CD4-positive, alpha-beta memory T cell (primary cell): ENCODE results near the gene KRTAP4-7. TPM values are rescaled to one million over a fixed set of nuclear protein-coding genes. Genes with fewer than 3 reads are reported as not detected.

Source experiments
- CTCF ChIA-PET: fragments of 350-600 bp; sonication (Branson Sonifier 250); formaldehyde crosslinking; loops from one replicate; lab custom pipeline; 2021; ENCODE audit warnings: inconsistent platforms; ENCODE audit not compliant: partially characterized antibody; lab: Charles Lee
- POLR2A ChIA-PET: fragments of 350-600 bp; sonication (Branson Sonifier 250); formaldehyde crosslinking; loops from one replicate; lab custom pipeline; 2021; ENCODE audit not compliant: partially characterized antibody; lab: Charles Lee
- DNase-seq, 5 donors: peaks; one replicate each; pipeline versions ENCODE4 v3.0.0 to v3.0.0-alpha.2; 2020 to 2022; ENCODE audit warnings: mixed read lengths in 1 of 5
- H3K27ac ChIP-seq: one replicate; pipeline ENCODE4 v1.7.0; 2013; ENCODE audit warnings: low read depth, low read length
- H3K27me3 ChIP-seq: 2 replicates; pipeline ENCODE4 v1.7.0; 2013; ENCODE audit warnings: mild to moderate bottlenecking, low read length, moderate library complexity; ENCODE audit not compliant: insufficient read depth
- H3K36me3 ChIP-seq: 2 replicates; pipeline ENCODE4 v1.7.0; 2013; ENCODE audit warnings: mild to moderate bottlenecking, low read length, moderate library complexity; ENCODE audit not compliant: insufficient read depth
- H3K4me1 ChIP-seq: 2 replicates; pipeline ENCODE4 v1.7.0; 2013; ENCODE audit warnings: mild to moderate bottlenecking, low read length, moderate library complexity; ENCODE audit not compliant: insufficient read depth
- H3K4me3 ChIP-seq, 2 donors: one replicate each; pipeline ENCODE4 v1.7.0; 2013; ENCODE audit warnings: low read length in 2 of 2, mild to moderate bottlenecking in 1 of 2
- H3K9me3 ChIP-seq, 2 donors: one replicate each; pipeline ENCODE4 v1.7.0; 2013; ENCODE audit warnings: low read length in 2 of 2, control low read depth in 1 of 2; ENCODE audit not compliant: control insufficient read depth in 1 of 2
- H3K27ac Mint-ChIP-seq, 7 donors: one replicate each; pipeline ENCODE4 v1.8.0; 2020 to 2021; ENCODE audit warnings: mixed read lengths in 7 of 7, mild to moderate bottlenecking in 6 of 7, inconsistent platforms in 3 of 7, moderate library complexity in 3 of 7
- H3K27me3 Mint-ChIP-seq, 2 donors: one replicate each; pipeline ENCODE4 v1.8.0; 2020 to 2021; ENCODE audit warnings: mixed read lengths in 2 of 2
- H3K36me3 Mint-ChIP-seq, 2 donors: one replicate each; pipeline ENCODE4 v1.8.0; 2020 to 2021; ENCODE audit warnings: mixed read lengths in 2 of 2, inconsistent platforms in 1 of 2, mild to moderate bottlenecking in 1 of 2
- H3K4me1 Mint-ChIP-seq, 4 donors: one replicate each; pipeline ENCODE4 v1.8.0; 2020 to 2021; ENCODE audit warnings: mixed read lengths in 4 of 4, mild to moderate bottlenecking in 1 of 4
- H3K4me3 Mint-ChIP-seq, 8 donors: one replicate each; pipeline ENCODE4 v1.8.0; 2020 to 2021; ENCODE audit warnings: mixed read lengths in 8 of 8, mild to moderate bottlenecking in 7 of 8, moderate library complexity in 6 of 8, inconsistent platforms in 3 of 8
- H3K9me3 Mint-ChIP-seq, 8 donors: one replicate each; pipeline ENCODE4 v1.8.0; 2020 to 2021; ENCODE audit warnings: mixed read lengths in 8 of 8, mild to moderate bottlenecking in 5 of 8, inconsistent platforms in 3 of 8, moderate library complexity in 1 of 8
- intact Hi-C: fragments of 100-400 bp; cut with micrococcal nuclease; formaldehyde crosslinking; loops from one replicate; pipeline ENCODE4 v1.15.1; 2023
- polyA plus RNA-seq, 2 donors: library from polyadenylated mRNA; unstranded; fragments of 300-500 nt; fragmentation: Illumina TruSeq; gene quantifications; one replicate each; pipeline ENCODE4 v1.2.3, GENCODE V29; 2021
- total RNA-seq, 2 experiments: library from RNA; stranded (reverse); gene quantifications; one replicate each; pipeline ENCODE4 v1.2.3, GENCODE V29; 2021

Gene KRTAP4-7
- total and polyA plus RNA-seq, 4 experiments from 2014 or later, result not detected

DNA sequence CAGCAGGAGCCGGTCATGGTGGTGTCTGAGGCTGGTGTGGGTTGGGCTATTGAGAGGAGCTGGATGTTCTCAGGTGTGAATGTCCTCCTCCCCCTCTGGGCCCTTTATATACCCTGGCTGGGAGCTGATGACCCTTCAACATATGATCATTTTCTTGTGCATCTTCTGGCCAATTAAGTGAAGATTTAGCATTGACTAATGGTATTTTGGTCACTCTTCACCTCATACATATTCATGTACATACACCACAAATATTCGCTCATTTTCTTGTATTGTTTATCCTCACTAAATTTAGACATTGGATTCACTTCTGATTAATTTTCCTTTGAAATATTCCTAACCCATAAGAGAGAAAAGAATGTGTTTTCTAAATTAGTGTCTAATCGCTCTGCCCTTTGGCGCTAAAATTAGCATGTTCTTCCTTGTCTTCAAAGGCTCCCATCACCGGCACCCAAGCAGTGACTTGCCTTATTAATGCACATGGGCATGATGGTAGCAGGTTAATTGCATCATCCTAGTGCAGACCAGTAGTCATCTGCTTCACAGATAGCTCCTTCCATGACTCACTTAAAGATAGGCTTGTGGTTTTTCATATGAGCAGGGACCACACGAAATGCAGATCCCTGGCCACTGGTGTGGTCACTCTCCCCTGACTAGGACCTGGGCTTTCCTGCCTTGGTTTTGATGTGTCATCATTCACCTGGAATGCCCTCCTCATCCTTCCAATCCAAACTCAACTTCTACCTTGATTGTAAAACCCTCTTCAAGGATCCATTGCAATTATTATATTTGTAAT lies 17.9 kb upstream of the KRTAP4-7 start, which contains the start of gene KRTAP2-4:
TSS of gene KRTAP2-4 (minus strand) at position 51 of the 796 bp plus-strand sequence. CDS start at position 17, 34 bp downstream.
- ChIA-PET CTCF (no interaction called here), POLR2A (no interaction called here)
- no peak within 1 kb of the TSS for H3K27ac Mint-ChIP-seq
- H3K27ac ChIP-seq, result no peak within 1 kb of the TSS
- peaks cover 0 to 2% (median 0%) of the 10 kb centered on the region in 8 donors for H3K9me3 Mint-ChIP-seq
- H3K27me3 Mint-ChIP-seq, result peaks cover 4 to 10% of the 10 kb centered on the region in 2 donors
- no peaks in the 10 kb centered on the region for H3K9me3 ChIP-seq
- no peaks in the 10 kb centered on the region for H3K4me1 Mint-ChIP-seq
- H3K4me1 ChIP-seq, result no peaks in the 10 kb centered on the region
- H3K4me3 ChIP-seq, result no peak within 1 kb of the TSS
- H3K4me3 Mint-ChIP-seq, result no peak within 1 kb of the TSS
- no peaks in the 10 kb centered on the region for H3K27me3 ChIP-seq
- DNase-seq, result no peak
- no peaks in the 10 kb centered on the region for H3K36me3 ChIP-seq
- no peaks in the 10 kb centered on the region for H3K36me3 Mint-ChIP-seq
- intact Hi-C loops, result no loop called here

DNA sequence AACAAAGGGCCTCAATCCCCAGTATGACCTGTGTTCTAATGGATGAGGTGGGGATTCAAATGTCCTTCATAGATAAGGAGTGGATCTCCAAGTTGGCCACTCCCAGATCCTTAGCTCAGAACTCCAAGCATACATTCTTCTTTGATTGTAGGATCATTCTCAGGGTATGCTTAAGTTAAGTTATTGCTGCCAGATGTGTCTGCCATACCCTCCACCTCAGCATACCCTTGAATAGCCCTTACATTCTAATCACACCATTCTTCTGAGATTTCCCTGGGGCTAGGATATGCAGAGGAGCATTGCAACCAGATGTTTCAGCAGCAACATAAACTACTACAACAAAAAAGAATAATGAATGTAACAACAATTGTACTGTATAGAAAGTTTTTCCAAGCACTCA lies 16.7 kb upstream of the KRTAP4-7 start:
- Mint-ChIP-seq H3K9me3 (peaks cover 0 to 2% (median 0%) of the 10 kb centered on the region in 8 donors), H3K36me3 (no peaks in the 10 kb centered on the region), H3K27ac (no peak overlapping the region), H3K27me3 (peaks cover 2 to 8% of the 10 kb centered on the region in 2 donors), H3K4me3 (no peak overlapping the region), H3K4me1 (no peaks in the 10 kb centered on the region)
- H3K9me3 ChIP-seq, result no peaks in the 10 kb centered on the region
- DNase-seq, result no peak
- CTCF ChIA-PET, result no interaction called here
- H3K27ac ChIP-seq, result no peak overlapping the region
- no peaks in the 10 kb centered on the region for H3K36me3 ChIP-seq
- no peak overlapping the region for H3K4me3 ChIP-seq
- no peaks in the 10 kb centered on the region for H3K4me1 ChIP-seq
- no peaks in the 10 kb centered on the region for H3K27me3 ChIP-seq
- intact Hi-C loops, result no loop called here
- POLR2A ChIA-PET, result no interaction called here

DNA sequence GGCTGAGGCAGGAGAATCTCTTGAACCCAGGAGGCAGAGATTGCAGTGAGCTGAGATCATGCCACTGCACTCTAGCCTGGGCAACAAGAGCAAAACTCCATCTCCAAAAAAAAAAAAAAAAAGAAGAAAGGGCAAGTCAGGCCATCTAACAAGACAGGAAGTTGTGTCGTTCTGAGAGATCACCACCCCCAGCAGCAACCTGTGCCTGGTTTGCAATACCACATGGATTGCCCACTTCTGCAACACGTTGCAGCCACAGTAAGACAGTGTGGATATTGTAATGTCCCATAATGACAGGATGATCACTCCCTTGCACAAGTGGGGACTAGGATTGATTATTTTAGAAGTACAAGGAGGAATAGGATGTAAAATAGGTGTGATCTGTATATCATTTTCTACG lies 14.9 kb upstream of the KRTAP4-7 start:
- no peaks in the 10 kb centered on the region for H3K9me3 ChIP-seq
- intact Hi-C loops, result no loop called here
- H3K4me1 ChIP-seq, result no peaks in the 10 kb centered on the region
- no peak for DNase-seq
- Mint-ChIP-seq H3K27me3 (peaks cover 4 to 7% of the 10 kb centered on the region in 2 donors), H3K27ac (no peak overlapping the region), H3K36me3 (no peaks in the 10 kb centered on the region), H3K9me3 (peaks cover 0 to 2% (median 0%) of the 10 kb centered on the region in 8 donors), H3K4me1 (no peaks in the 10 kb centered on the region), H3K4me3 (no peak overlapping the region)
- no peaks in the 10 kb centered on the region for H3K36me3 ChIP-seq
- H3K27me3 ChIP-seq, result no peaks in the 10 kb centered on the region
- ChIA-PET POLR2A (interaction anchor here (0.7 kb wide), 1 partner anchor 552 kb away, joined by 3 read pairs; no protein-coding TSS in a partner anchor), CTCF (no interaction called here)
- H3K4me3 ChIP-seq, result no peak overlapping the region
- no peak overlapping the region for H3K27ac ChIP-seq

DNA sequence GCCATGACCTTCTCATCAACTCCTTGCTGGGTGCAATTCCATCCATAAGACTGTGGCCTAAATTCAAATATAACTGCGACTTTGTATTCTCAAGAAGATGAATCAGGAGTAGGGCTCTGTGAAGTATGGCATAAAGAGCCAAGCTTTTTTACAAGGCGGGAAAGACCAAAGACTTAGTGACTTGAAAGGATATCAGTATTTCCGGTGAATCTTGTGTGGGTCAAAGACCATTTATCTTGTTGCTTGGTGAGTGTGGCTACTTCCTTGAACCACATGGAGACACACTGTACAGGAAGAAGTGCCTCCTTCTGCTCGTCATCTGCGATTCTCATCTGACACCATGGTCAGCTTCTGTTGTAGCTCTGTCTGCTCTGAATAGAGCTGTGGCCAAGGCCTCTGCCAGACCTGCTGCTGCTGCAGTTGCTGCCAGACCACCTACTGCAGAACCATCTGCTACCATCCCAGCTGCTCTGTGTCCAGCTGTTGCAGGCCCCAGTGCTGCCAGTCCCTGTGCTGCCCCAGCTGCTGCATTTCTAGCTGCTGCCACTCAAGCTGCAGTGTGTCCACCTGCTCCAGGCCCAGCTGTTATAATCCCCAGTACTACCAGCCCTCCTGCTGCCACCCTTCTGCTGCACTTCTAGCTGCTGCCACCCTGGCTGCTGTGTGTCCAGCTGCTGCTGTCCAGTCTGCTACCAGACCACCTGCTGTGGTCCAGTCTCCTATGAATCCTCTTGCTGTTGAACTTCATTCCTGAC lies 12.2 kb upstream of the KRTAP4-7 start:
- peaks cover 3% of the 10 kb centered on the region for H3K27me3 ChIP-seq
- CTCF ChIA-PET, result interaction anchor here (1.2 kb wide), 1 partner anchor 477 kb away, joined by 3 read pairs; no protein-coding TSS in a partner anchor
- intact Hi-C loops, result no loop called here

DNA sequence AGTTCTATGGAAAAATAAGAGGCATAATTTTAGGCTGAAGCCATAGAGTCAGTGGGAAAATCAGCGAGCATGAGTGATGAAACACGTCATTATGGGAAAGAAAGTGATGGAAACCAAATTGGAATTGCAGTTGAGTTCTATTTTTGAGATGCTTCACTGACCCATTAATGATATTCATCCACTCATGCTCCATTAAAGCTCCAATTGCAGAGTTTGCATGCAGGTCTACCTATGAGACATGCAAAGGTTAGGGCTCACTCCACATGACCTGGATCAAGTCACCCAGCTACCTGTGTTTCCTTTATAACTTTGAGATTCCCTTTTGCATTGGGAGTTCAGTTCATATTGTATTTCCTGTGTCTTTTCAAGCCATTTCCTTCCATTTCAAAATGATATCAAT lies 10.3 kb upstream of the KRTAP4-7 start:
- H3K36me3 Mint-ChIP-seq, result no peaks in the 10 kb centered on the region
- ChIA-PET POLR2A (no interaction called here), CTCF (no interaction called here)
- H3K36me3 ChIP-seq, result no peaks in the 10 kb centered on the region
- H3K27me3 Mint-ChIP-seq, result peaks cover 6 to 12% of the 10 kb centered on the region in 2 donors
- DNase-seq, result no peak
- H3K27me3 ChIP-seq, result peaks cover 3% of the 10 kb centered on the region
- no peaks in the 10 kb centered on the region for H3K4me1 Mint-ChIP-seq
- no peak overlapping the region for H3K27ac Mint-ChIP-seq
- H3K9me3 ChIP-seq, result no peaks in the 10 kb centered on the region
- intact Hi-C loops, result no loop called here
- H3K4me3 Mint-ChIP-seq, result no peak overlapping the region
- H3K4me1 ChIP-seq, result no peaks in the 10 kb centered on the region
- H3K9me3 Mint-ChIP-seq, result peaks cover 0 to 4% (median 0%) of the 10 kb centered on the region in 8 donors
- no peak overlapping the region for H3K27ac ChIP-seq
- no peak overlapping the region for H3K4me3 ChIP-seq

More for the DNA sequence above, 12.2 kb upstream of the KRTAP4-7 start:
- Mint-ChIP-seq H3K36me3 (no peaks in the 10 kb centered on the region), H3K4me3 (no peak overlapping the region), H3K27ac (no peak overlapping the region), H3K4me1 (no peaks in the 10 kb centered on the region), H3K27me3 (peaks cover 6 to 7% of the 10 kb centered on the region in 2 donors), H3K9me3 (peaks cover 0 to 4% (median 0%) of the 10 kb centered on the region in 8 donors)
- Histone ChIP-seq H3K27ac (no peak overlapping the region), H3K36me3 (no peaks in the 10 kb centered on the region), H3K4me1 (no peaks in the 10 kb centered on the region), H3K9me3 (no peaks in the 10 kb centered on the region), H3K4me3 (no peak overlapping the region)
- no peak for DNase-seq
- POLR2A ChIA-PET, result no interaction called here

DNA sequence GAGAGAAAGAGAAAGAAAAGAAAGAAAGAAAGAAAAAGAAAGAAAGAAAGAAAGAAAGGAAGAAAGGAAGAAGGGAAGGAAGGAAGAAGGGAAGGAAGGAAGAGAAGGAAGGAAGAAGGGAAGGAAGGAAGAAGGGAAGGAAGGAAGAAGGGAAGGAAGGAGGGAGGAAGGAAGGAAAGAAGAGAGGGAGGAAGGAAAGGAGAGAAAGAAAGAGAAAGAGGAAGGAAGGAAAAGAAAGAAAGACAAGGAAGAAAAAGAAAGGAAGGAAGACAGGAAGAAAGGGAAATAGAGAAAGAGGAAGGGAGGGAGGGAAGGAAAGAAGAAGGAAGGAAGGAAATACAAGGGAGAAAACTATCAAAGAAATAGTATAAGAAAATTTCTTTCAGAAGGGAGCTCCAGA lies 7.2 kb upstream of the KRTAP4-7 start:
- intact Hi-C loops, result no loop called here
- POLR2A ChIA-PET, result no interaction called here
- Histone ChIP-seq H3K27ac (no peak overlapping the region), H3K9me3 (no peaks in the 10 kb centered on the region), H3K4me1 (no peaks in the 10 kb centered on the region), H3K4me3 (no peak overlapping the region), H3K36me3 (no peaks in the 10 kb centered on the region), H3K27me3 (peaks cover 3% of the 10 kb centered on the region)
- H3K27me3 Mint-ChIP-seq, result peaks cover 6 to 12% of the 10 kb centered on the region in 2 donors
- CTCF ChIA-PET, result interaction anchor here (1.2 kb wide), 1 partner anchor 246 kb away, joined by 4 read pairs; no protein-coding TSS in a partner anchor
- H3K9me3 Mint-ChIP-seq, result peaks cover 0 to 3% (median 0%) of the 10 kb centered on the region in 8 donors
- no peaks in the 10 kb centered on the region for H3K4me1 Mint-ChIP-seq
- no peaks in the 10 kb centered on the region for H3K36me3 Mint-ChIP-seq
- DNase-seq, result no peak
- H3K27ac Mint-ChIP-seq, result no peak overlapping the region
- H3K4me3 Mint-ChIP-seq, result no peak overlapping the region

DNA sequence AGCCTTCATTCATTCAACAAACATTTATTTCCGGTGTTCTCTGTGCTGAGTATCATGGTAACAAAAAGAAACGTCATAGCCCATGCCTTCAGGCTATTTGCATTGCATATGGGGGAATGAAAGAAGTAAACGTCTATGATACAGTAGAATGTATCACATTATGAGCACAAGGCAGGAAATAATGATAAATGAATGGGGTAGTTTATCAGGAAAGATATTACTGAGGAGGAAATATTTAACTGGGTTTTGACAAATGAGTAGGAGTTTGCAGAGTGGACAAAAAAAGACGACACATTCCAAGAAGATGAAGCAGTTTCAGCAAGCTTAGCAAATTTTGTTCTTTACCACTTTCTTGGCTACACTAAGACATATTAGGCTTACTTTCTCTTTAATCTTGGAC lies 1.3 kb upstream of the KRTAP4-7 start:
- H3K27ac Mint-ChIP-seq, result no peak overlapping the region
- H3K4me1 Mint-ChIP-seq, result no peaks in the 10 kb centered on the region
- ChIA-PET CTCF (no interaction called here), POLR2A (no interaction called here)
- Histone ChIP-seq H3K27ac (no peak overlapping the region), H3K36me3 (no peaks in the 10 kb centered on the region), H3K4me1 (no peaks in the 10 kb centered on the region), H3K9me3 (no peaks in the 10 kb centered on the region), H3K27me3 (no peaks in the 10 kb centered on the region), H3K4me3 (no peak overlapping the region)
- intact Hi-C loops, result no loop called here
- peaks cover 0 to 2% (median 0%) of the 10 kb centered on the region in 8 donors for H3K9me3 Mint-ChIP-seq
- H3K4me3 Mint-ChIP-seq, result no peak overlapping the region
- H3K27me3 Mint-ChIP-seq, result peaks cover 7 to 10% of the 10 kb centered on the region in 2 donors
- H3K36me3 Mint-ChIP-seq, result no peaks in the 10 kb centered on the region
- no peak for DNase-seq
